Spinal cord (tissue), 10 donors: ENCODE measurements around the gene C12orf57. TPM values are rescaled to one million over a fixed set of nuclear protein-coding genes. Genes with fewer than 3 reads are reported as not detected.

ENCODE experiments used
- DNase-seq, 6 donors: peaks; one replicate each; pipeline versions ENCODE4 v3.0.0 to v3.0.0-alpha.2; 2013 to 2015; ENCODE audit warnings: low spot score in 6 of 6, low read depth in 4 of 6
- H3K27ac ChIP-seq: one replicate; pipeline ENCODE4 v1.5.1; 2013; ENCODE audit warnings: low read depth, low read length, control low read depth
- H3K27me3 ChIP-seq: one replicate; pipeline ENCODE4 v1.6.1; 2013; ENCODE audit warnings: low read length; ENCODE audit not compliant: control insufficient read depth, insufficient read depth
- H3K36me3 ChIP-seq: one replicate; pipeline ENCODE4 v1.6.1; 2013; ENCODE audit warnings: low read length; ENCODE audit not compliant: control insufficient read depth, insufficient read depth
- H3K4me1 ChIP-seq: one replicate; pipeline ENCODE4 v1.6.1; 2013; ENCODE audit warnings: low read length; ENCODE audit not compliant: control insufficient read depth, insufficient read depth
- H3K4me3 ChIP-seq: one replicate; pipeline ENCODE4 v1.5.1; 2013; ENCODE audit warnings: low read depth, low read length, control low read depth
- H3K9me3 ChIP-seq: one replicate; pipeline ENCODE4 v1.6.1; 2013; ENCODE audit warnings: low read length; ENCODE audit not compliant: control insufficient read depth, insufficient read depth
- WGBS: methylation state at CpG from one replicate; pipeline ENCODE4 v1.1.5; 2013; ENCODE audit warnings: missing lambda C conversion rate; ENCODE audit not compliant: insufficient coverage; 5-methylcytosine and 5-hydroxymethylcytosine counted together
- polyA plus RNA-seq, 2 donors: library from polyadenylated mRNA; unstranded; fragments of 120-200 nt; gene quantifications; one replicate each; pipeline ENCODE4 v1.2.1, GENCODE V29; 2013; ENCODE audit not compliant: insufficient read length in 2 of 2
- total RNA-seq, 2 donors: library from RNA; depleted of rRNA in 1 of 2; stranded (reverse); fragments of 120-200 nt in 1 of 2; fragments of >200 nt in 1 of 2; gene quantifications; one replicate each; pipeline versions ENCODE4 v1.2.3 to v1.2.4, GENCODE V29; 2013 to 2014
- donor health status: healthy.

C12orf57 gene
- total and polyA plus RNA-seq, 4 donors, result 108 to 376 (median 231) TPM

DNA sequence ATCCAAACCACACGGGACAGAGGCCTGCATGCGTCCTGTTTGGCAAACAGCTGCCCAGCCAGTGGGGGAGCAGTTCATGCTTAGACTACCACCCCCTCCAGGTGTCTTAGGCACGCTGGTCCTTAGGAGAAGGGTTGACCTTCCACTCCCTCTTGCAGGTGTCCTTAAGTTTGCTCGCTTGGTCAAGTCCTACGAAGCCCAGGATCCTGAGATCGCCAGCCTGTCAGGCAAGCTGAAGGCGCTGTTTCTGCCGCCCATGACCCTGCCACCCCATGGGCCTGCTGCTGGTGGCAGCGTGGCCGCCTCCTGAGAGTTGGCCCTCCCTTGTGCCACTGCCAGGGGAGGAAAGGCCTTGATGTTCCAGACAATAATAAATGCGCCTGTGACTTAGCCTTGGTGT lies 1.8 kb downstream of the C12orf57 start:
- DNase-seq, result no peak
- Histone ChIP-seq H3K4me1 (peaks cover 51% of the 10 kb centered on the region), H3K9me3 (no peaks in the 10 kb centered on the region), H3K4me3 (no peak overlapping the region), H3K27me3 (no peaks in the 10 kb centered on the region), H3K27ac (no peak overlapping the region), H3K36me3 (peaks cover 43% of the 10 kb centered on the region)
- WGBS, result 85% methylated on average over 10 of the region's 11 CpGs

DNA sequence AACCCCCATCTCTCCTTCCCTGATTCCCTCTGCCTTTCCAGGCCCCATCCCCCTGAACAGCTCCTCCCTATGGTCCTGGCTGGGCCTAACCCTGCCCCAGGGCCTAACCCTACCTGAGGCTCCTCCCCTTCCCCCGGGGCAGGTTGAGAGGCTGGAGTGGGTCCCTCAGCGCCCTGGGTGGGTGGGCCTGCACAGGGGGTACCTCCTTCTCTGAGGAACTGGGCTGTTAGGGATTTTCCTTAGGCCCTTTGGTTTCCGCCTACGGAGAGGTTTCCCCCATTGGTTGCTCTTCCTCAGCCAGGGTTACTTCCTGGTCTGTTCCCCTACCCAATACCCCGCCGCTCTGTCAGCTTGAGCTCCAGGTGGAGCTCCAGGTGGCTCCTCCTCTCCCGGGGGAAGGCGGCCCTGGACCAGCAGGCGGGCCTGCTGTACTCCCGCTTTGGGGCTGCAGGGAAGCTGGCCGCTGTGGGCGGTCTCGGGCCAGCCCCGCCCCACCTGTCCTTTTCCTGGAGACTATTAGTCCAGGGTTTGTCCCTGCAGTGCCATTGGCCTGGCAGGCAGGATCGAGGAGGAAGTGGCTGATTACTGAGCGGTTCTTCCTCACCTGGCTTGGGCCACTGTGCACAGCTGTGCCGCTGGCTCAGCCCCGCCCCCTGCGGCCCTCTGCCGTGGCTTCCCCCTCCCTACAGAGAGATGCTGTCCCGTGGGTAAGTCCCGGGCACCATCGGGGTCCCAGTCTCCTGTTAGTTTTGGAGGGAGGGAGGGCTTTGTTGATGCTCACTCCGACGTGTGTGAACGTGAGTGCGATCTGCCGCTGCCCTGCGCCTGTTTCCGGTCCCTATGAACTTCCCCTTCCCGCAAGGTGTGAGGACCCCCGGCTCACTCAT lies 2.5 kb downstream of the C12orf57 start:
- no peak overlapping the region for H3K4me3 ChIP-seq
- 42% methylated on average over 21 of the region's 32 CpGs for WGBS

GRCh38 chr12:6946920-6947374 lies 3.1 kb downstream of the C12orf57 start:
- DNase-seq, result no peak
- H3K4me3 ChIP-seq, result no peak overlapping the region
- H3K27me3 ChIP-seq, result no peaks in the 10 kb centered on the region
- no peak overlapping the region for H3K27ac ChIP-seq
- peaks cover 44% of the 10 kb centered on the region for H3K4me1 ChIP-seq
- peaks cover 30% of the 10 kb centered on the region for H3K36me3 ChIP-seq
- WGBS, result 94% methylated on average over 3 of the region's 8 CpGs
- no peaks in the 10 kb centered on the region for H3K9me3 ChIP-seq

More for the DNA sequence above, 2.5 kb downstream of the C12orf57 start:
- DNase-seq, result no peak
- H3K36me3 ChIP-seq, result peaks cover 37% of the 10 kb centered on the region
- H3K27ac ChIP-seq, result no peak overlapping the region
- peaks cover 50% of the 10 kb centered on the region for H3K4me1 ChIP-seq
- H3K9me3 ChIP-seq, result no peaks in the 10 kb centered on the region
- H3K27me3 ChIP-seq, result no peaks in the 10 kb centered on the region

DNA sequence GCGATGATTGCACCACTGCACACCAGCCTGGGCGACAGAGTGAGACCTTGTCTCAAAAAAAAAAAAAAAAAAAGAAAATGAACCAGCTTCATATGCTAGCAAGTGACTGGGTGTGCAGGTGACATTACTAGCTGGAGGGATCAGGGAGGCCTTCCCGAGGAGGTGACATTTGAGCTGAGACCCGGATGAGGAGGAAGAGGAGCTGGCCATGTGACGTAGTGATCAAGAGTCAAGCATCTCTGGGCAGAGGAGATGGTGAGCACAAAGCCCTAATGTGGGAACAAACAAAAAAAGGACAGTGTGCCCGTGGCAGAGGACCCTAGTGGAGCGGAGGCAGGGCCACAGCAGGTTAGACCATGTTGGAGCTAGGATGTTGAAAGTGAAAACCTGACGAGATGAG lies 3.8 kb downstream of the C12orf57 start:
- peaks cover 28% of the 10 kb centered on the region for H3K36me3 ChIP-seq
- 96% methylated on average over 6 of the region's 8 CpGs for WGBS
- H3K27me3 ChIP-seq, result no peaks in the 10 kb centered on the region
- H3K9me3 ChIP-seq, result no peaks in the 10 kb centered on the region
- no peak for DNase-seq
- no peak overlapping the region for H3K27ac ChIP-seq
- H3K4me3 ChIP-seq, result no peak overlapping the region
- peaks cover 44% of the 10 kb centered on the region for H3K4me1 ChIP-seq

DNA sequence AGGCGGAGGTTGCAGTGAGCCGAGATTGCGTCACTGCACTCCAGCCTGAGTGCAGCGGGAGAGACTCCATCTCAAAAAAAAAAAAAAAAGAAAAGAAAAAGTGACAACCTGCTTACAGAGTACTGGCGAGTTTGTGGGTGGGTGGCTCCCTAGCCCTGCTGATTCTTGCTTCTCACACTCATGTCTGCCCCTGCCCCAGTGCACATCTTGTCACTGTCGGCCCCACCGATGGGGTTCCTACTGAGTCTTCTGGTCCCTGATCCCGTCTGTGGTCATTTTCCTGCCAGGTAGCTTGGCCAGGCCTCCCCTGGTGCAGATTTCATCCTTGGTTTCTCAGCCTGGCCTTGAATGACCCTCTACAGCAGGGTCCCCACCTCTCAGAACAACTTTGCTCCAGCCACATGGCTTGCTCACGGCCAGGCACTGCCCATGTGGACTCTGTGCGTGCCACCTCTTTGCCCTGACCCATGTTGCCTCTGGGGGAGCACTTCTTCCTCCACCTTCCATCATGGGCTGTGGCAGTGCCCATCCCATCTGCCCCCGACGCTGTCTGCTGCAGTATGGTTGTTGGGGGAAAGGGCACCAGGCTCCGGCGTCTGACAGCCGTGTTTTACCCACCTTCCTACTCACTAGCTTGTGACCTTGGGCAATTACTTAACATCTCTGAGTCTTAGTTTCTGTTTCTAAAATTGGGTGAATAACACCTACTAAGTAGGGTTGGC lies 5.2 kb downstream of the C12orf57 start:
- Histone ChIP-seq H3K4me3 (no peak overlapping the region), H3K36me3 (peaks cover 27% of the 10 kb centered on the region), H3K27me3 (no peaks in the 10 kb centered on the region), H3K4me1 (peaks cover 43% of the 10 kb centered on the region), H3K27ac (no peak overlapping the region), H3K9me3 (no peaks in the 10 kb centered on the region)
- DNase-seq, result no peak
- 89% methylated on average over 7 of the region's 15 CpGs for WGBS

DNA sequence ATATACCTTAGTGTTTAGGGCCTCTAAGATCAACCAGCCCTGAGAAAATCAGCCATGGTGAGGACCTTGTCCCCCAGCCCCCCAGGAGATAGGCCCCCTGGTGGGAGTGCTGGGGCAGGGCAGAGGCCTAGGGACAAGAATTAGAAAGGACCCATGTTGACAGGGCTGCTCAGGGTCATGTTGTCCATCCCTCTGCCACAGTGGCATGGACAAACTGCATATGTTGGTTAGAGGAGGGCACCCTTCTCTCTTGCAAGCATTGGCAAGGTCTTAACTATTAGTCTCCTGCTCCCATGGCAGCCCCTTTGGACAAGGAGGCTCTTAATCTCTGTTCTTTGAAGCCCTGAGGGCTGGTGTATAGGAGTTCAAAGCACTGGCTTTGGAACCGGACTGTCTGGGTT lies 6.6 kb downstream of the C12orf57 start:
- DNase-seq, result no peak
- H3K36me3 ChIP-seq, result peaks cover 27% of the 10 kb centered on the region
- H3K27ac ChIP-seq, result no peak overlapping the region
- WGBS, result 100% methylated on average over 1 of the region's 1 CpG
- no peak overlapping the region for H3K4me3 ChIP-seq
- H3K9me3 ChIP-seq, result no peaks in the 10 kb centered on the region
- H3K4me1 ChIP-seq, result peaks cover 31% of the 10 kb centered on the region
- H3K27me3 ChIP-seq, result no peaks in the 10 kb centered on the region

GRCh38 chr12:6950811-6951540 lies 7.2 kb downstream of the C12orf57 start, which contains the start of gene PTPN6:
PTPN6 (plus strand) TSS chr12:6951356; CDS start chr12:6951513, 157 bp downstream.
- H3K27me3 ChIP-seq, result no peaks in the 10 kb centered on the region
- peaks cover 26% of the 10 kb centered on the region for H3K4me1 ChIP-seq
- 68% methylated on average over 25 of the region's 25 CpGs for WGBS
- no peak within 1 kb of the TSS for H3K27ac ChIP-seq
- H3K36me3 ChIP-seq, result peaks cover 24% of the 10 kb centered on the region
- H3K9me3 ChIP-seq, result no peaks in the 10 kb centered on the region
- H3K4me3 ChIP-seq, result peak within 1 kb of the TSS; percentile 7
- DNase-seq, result no peak

DNA sequence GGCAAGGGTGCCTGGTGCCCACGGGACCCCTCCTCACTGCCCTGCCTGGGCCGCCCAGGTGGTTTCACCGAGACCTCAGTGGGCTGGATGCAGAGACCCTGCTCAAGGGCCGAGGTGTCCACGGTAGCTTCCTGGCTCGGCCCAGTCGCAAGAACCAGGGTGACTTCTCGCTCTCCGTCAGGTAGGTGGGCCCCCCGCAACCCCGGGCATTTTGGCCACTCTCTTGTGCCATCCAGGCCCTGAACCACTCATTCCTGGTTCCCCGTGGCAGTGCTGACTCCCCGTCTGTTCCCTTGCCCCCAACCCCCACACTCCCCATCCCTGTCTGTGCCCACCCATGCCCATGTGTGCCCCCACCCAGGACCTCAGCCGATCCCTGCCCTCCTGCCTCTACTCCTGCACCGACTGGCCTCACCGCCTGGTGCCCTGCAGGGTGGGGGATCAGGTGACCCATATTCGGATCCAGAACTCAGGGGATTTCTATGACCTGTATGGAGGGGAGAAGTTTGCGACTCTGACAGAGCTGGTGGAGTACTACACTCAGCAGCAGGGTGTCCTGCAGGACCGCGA lies 7.8 kb downstream of the C12orf57 start:
- DNase-seq, result no peak
- Histone ChIP-seq H3K36me3 (peaks cover 22% of the 10 kb centered on the region), H3K9me3 (no peaks in the 10 kb centered on the region), H3K27me3 (no peaks in the 10 kb centered on the region), H3K4me1 (peaks cover 19% of the 10 kb centered on the region), H3K4me3 (peak overlapping the region; percentile 7), H3K27ac (no peak overlapping the region)
- 90% methylated on average over 20 of the region's 20 CpGs for WGBS
